ENCODE measurements around the gene CEP152. TPM values are rescaled to one million over a fixed set of nuclear protein-coding genes. Genes with fewer than 3 reads are reported as not detected.

The CEP152 gene
- total and polyA plus RNA-seq, 2 of the 13 experiments (the other 11 are each of a cell fraction or from before 2014, with no cell fraction given): 1.3 to 14.7 TPM

- ATAC-seq (no peak), FAIRE-seq (no peak), DNase-seq (ENCODE audit: low spot score) (no peak)
- intact Hi-C loops (cut with micrococcal nuclease; ENCODE audit: unreplicated experiment) (no loop called here), in situ Hi-C loops (cut with HindIII; ENCODE audit: extremely low pct_ligation_motif_present, low pct_unique_long_range_greater_than_20kb) (no loop called here)
- Histone ChIP-seq H3K4me1 (ENCODE audit: insufficient read depth, low read length) (peaks cover 4% of the 10 kb centered on the region), H3K4me2 (ENCODE audit: low read depth, low read length) (no peak overlapping the region), H2AFZ (ENCODE audit: low read length) (no peak overlapping the region), H3K27ac (ENCODE audit: extremely low read length, insufficient read depth, low read length) (no peak overlapping the region), H3K36me3 (replicated peaks in 1 of 2; ENCODE audit: control insufficient read depth in 1 of 2, insufficient read depth in 2 of 2, low read length in 2 of 2) (peaks cover 2 to 24% of the 10 kb centered on the region in 2 experiments; a peak in 3 of 5 replicates), H4K20me1 (ENCODE audit: insufficient read depth, low read length) (no peaks in the 10 kb centered on the region), H3K4me3 (replicated peaks in 1 of 3; ENCODE audit: insufficient read depth in 1 of 3, low read depth in 2 of 3, low read length in 3 of 3) (no peak overlapping the region), H3K27me3 (ENCODE audit: control insufficient read depth in 1 of 2, insufficient read depth in 2 of 2, low read length in 2 of 2) (no peaks in the 10 kb centered on the region; a peak in 1 of 5 replicates), H3K9me3 (ENCODE audit: low read length) (no peaks in the 10 kb centered on the region), H3K9ac (ENCODE audit: insufficient read depth, low read depth, low read length) (no peak overlapping the region), H3K79me2 (ENCODE audit: insufficient read depth, low read length) (peaks cover 8% of the 10 kb centered on the region)
- POLR2A ChIA-PET: no interaction called here
- CTCF ChIA-PET (ENCODE audit: low intra/inter-chr PET ratio, low total read pairs): no interaction called here
- TF ChIP-seq MXD4 (CRISPR knock-in tag; IDR thresholded peaks at IDR 0.05) (no peak), SP4 (CRISPR knock-in tag; IDR thresholded peaks at IDR 0.05) (no peak), ZNF431 (CRISPR knock-in tag; IDR thresholded peaks at IDR 0.05; ENCODE audit: borderline replicate concordance, low read depth) (no peak), ARID2 (CRISPR knock-in tag; IDR thresholded peaks at IDR 0.05; ENCODE audit: borderline replicate concordance) (no peak), HDAC6 (IDR thresholded peaks at IDR 0.05; ENCODE audit: low read depth, low read length) (no peak)
- 98% methylated on average over 2 of the region's 2 CpGs for WGBS (ENCODE audit: low lambda C conversion rate)
- BruUV-seq (replicated peaks): no TSS peak
Observed at GRCh38 chr15:48794697-48795134, 16.2 kb downstream of the CEP152 start.

- Histone ChIP-seq H3K4me1 (ENCODE audit: insufficient read depth, low read length) (no peaks in the 10 kb centered on the region), H3K9ac (ENCODE audit: insufficient read depth, low read depth, low read length) (no peak overlapping the region), H3K27me3 (ENCODE audit: control insufficient read depth in 1 of 2, insufficient read depth in 2 of 2, low read length in 2 of 2) (no peaks in the 10 kb centered on the region; a peak in 1 of 5 replicates), H2AFZ (ENCODE audit: low read length) (no peak overlapping the region), H3K36me3 (replicated peaks in 1 of 2; ENCODE audit: control insufficient read depth in 1 of 2, insufficient read depth in 2 of 2, low read length in 2 of 2) (peaks cover 2 to 31% of the 10 kb centered on the region in 2 experiments; a peak in 2 of 5 replicates), H3K4me2 (ENCODE audit: low read depth, low read length) (no peak overlapping the region), H3K9me3 (ENCODE audit: low read length) (no peaks in the 10 kb centered on the region), H3K79me2 (ENCODE audit: insufficient read depth, low read length) (no peaks in the 10 kb centered on the region), H3K4me3 (replicated peaks in 1 of 3; ENCODE audit: insufficient read depth in 1 of 3, low read depth in 2 of 3, low read length in 3 of 3) (no peak overlapping the region), H3K27ac (ENCODE audit: extremely low read length, insufficient read depth, low read length) (no peak overlapping the region), H4K20me1 (ENCODE audit: insufficient read depth, low read length) (no peaks in the 10 kb centered on the region)
- ATAC-seq (no peak), DNase-seq (ENCODE audit: low spot score) (no peak), FAIRE-seq (no peak)
- 58% methylated on average over 3 of the region's 3 CpGs for whole genome bisulfite sequencing (ENCODE audit: low lambda C conversion rate)
- ChIA-PET POLR2A (no interaction called here), CTCF (ENCODE audit: low intra/inter-chr PET ratio, low total read pairs) (no interaction called here)
- intact Hi-C loops (cut with micrococcal nuclease; ENCODE audit: unreplicated experiment): no loop called here
- in situ Hi-C loops (cut with HindIII; ENCODE audit: extremely low pct_ligation_motif_present, low pct_unique_long_range_greater_than_20kb): no loop called here
- BruUV-seq (replicated peaks): no TSS peak
- TF ChIP-seq ZNF678 (CRISPR knock-in tag; IDR thresholded peaks at IDR 0.05) (no peak), MXD1 (CRISPR knock-in tag; IDR thresholded peaks at IDR 0.05) (no peak), ZNF10 (CRISPR knock-in tag; IDR thresholded peaks at IDR 0.05; ENCODE audit: borderline replicate concordance, low read depth) (no peak), FOXO1 (CRISPR knock-in tag; IDR thresholded peaks at IDR 0.05) (no peak), ZNF605 (CRISPR knock-in tag; IDR thresholded peaks at IDR 0.05) (no peak), AHDC1 (CRISPR knock-in tag; IDR thresholded peaks at IDR 0.05; ENCODE audit: borderline replicate concordance) (no peak), ZNF784 (CRISPR knock-in tag; IDR thresholded peaks at IDR 0.05; ENCODE audit: borderline replicate concordance) (no peak), MYC (CRISPR knock-in tag; IDR thresholded peaks at IDR 0.05; ENCODE audit: borderline replicate concordance) (no peak)
Observed at GRCh38 chr15:48792408-48792807, 18.5 kb downstream of the CEP152 start.
